BJ (cell line): ENCODE results near the gene PRSS53. TPM values are rescaled to one million over a fixed set of nuclear protein-coding genes. Genes with fewer than 3 reads are reported as not detected.

Source experiments
- CTCF ChIA-PET: fragments of 350-600 bp; formaldehyde crosslinking; extraction: SDS; loops from one replicate; lab custom pipeline; 2021; ENCODE audit warnings: antibody characterized with exemption, inconsistent platforms; lab: Yijun Ruan, JAX
- POLR2A ChIA-PET: fragments of 300-600 bp; sonication (Branson Sonifier 250); formaldehyde crosslinking; extraction: SDS; loops from one replicate; lab custom pipeline; 2021; ENCODE audit warnings: antibody characterized with exemption; lab: Charles Lee
- DNase-seq: peaks from one replicate; pipeline ENCODE4 v3.0.0-alpha.2; 2011; ENCODE audit warnings: low read depth
- H3K27me3 ChIP-seq: 2 replicates; pipeline ENCODE4 v1.6.0; 2011; ENCODE audit warnings: low read length; ENCODE audit not compliant: control insufficient read depth, insufficient read depth
- H3K36me3 ChIP-seq: 2 replicates; pipeline ENCODE4 v1.5.1; 2011; ENCODE audit warnings: low read length; ENCODE audit not compliant: control insufficient read depth, insufficient read depth
- H3K4me3 ChIP-seq: 2 replicates; pipeline ENCODE4 v1.5.1; 2011; ENCODE audit warnings: low read depth, mild to moderate bottlenecking, control low read depth, low read length
- CTCF ChIP-seq: IDR thresholded peaks from 2 replicates; pipeline ENCODE4 v1.5.1; 2011; ENCODE audit warnings: low read depth, mild to moderate bottlenecking, control low read depth, inconsistent platforms, low read length, moderate library complexity; ENCODE audit not compliant: insufficient read depth
- polyA plus RNA-seq: library from polyadenylated mRNA; depleted of rRNA; stranded (reverse); fragments of >200 nt; gene quantifications from 2 replicates; pipeline ENCODE4 v1.2.3, GENCODE V29; 2011

PRSS53 gene
- polyA plus RNA-seq, 1 experiment = 1.8 TPM

- Histone ChIP-seq H3K36me3 (peaks cover 6% of the 10 kb centered on the region), H3K27me3 (no peaks in the 10 kb centered on the region), H3K4me3 (no peak overlapping the region)
- CTCF ChIA-PET = interaction anchor here (0.6 to 1.2 kb wide), 3 partner anchors 10 to 316 kb away, joined by 3 read pairs; partner anchors contain the start of genes KAT8 and ZNF843
- POLR2A ChIA-PET = no interaction called here
- DNase-seq = no peak
- no peak for TF ChIP-seq CTCF
Observed at GRCh38 chr16:31127182-31127581, 38.4 kb upstream of the PRSS53 start.

DNA sequence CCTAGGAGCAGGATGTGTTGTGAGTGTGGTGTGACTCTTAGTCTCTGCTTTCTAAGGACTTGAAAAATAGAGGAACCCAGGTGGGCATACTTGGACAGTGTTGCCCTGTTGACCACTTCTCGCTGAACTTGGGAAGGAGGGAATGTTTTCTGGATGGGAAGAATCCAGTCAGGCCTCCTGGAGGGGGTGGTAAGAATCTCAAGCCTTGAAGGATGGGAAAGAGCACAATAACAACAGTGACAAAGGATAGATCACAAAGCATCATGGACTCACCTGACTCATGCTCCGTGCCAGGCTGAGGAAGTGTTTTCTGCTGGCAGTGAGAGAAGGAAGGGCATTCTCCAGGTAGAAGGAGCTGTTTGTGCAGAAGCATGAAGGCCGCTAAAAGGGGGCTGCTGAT lies 37.1 kb upstream of the PRSS53 start:
- TF ChIP-seq CTCF = no peak
- POLR2A ChIA-PET = no interaction called here
- CTCF ChIA-PET = no interaction called here
- Histone ChIP-seq H3K4me3 (no peak overlapping the region), H3K27me3 (no peaks in the 10 kb centered on the region), H3K36me3 (peaks cover 9% of the 10 kb centered on the region)
- DNase-seq = no peak

DNA sequence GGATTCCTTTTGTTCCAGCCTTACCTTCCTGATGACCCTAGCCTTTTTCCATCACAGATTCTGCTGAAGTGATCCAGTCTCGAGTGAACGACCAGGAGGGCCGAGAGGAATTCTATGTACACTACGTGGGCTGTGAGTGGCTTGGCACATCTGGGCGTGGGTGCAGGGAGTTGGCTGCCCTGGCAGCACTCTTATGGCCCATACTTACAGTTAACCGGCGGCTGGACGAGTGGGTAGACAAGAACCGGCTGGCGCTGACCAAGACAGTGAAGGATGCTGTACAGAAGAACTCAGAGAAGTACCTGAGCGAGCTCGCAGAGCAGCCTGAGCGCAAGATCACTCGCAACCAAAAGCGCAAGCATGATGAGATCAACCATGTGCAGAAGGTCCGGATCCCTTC lies 31.4 kb upstream of the PRSS53 start:
- ChIA-PET POLR2A (no interaction called here), CTCF (interaction anchor here (1.1 kb wide), 1 partner anchor 322 kb away, joined by 3 read pairs; the partner anchor contains the start of gene ZNF843)
- DNase-seq = no peak

DNA sequence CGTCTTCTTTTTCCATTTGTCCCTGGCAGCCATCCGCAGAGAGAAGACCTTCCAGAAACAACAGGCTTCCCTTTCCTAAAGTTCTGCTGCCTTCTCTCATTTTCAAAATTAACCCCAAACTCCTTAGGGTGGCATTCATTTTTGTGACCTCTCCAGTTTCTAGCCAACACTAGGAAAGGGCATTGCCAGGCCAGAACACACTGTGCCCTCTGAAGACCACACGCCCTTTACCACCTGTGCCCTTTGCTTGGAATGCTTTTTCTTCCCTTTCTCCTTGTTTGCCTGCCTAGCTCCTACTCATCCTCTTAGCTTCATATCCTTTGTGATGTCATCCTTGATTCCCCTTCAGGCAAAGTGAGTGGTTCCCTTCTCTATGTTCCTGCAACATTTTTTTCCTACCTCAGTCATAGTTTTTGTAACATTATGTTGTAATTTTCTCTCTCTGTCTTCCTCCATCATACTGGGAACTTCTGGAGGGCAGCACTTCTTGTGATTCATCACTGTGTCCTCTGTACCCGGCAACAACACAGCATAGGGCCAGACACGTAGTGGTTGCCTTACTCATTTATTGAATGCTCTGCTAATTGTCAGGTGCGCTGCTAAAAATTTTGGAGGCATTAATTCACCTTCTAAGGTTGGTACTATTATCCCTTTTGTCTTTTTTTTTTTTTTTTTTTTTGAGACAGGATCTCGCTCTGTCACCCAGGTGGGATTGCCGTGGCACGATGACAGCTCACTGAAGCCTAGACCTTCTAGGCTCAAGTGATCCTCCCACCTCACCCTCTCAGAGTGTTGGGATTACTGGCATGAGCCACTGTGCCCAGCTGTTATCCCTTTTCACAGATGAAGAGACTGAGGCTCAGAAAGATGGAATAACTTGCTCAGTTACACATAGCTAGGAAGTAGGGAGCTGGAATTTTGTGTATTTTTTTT lies 29.7 kb upstream of the PRSS53 start:
- POLR2A ChIA-PET = interaction anchor here (0.6 to 1.6 kb wide), 3 partner anchors 24 to 342 kb away, joined by 3 to 19 read pairs (median 8); no protein-coding TSS in a partner anchor
- CTCF ChIA-PET = interaction anchor here (1.1 to 2.6 kb wide), 3 partner anchors 23 to 165 kb away, joined by 3 to 13 read pairs (median 7); no protein-coding TSS in a partner anchor
- Histone ChIP-seq H3K36me3 (peaks cover 13% of the 10 kb centered on the region), H3K27me3 (no peaks in the 10 kb centered on the region), H3K4me3 (peak overlapping the region; percentile 77)
- DNase-seq = peak; percentile 50
- TF ChIP-seq CTCF = no peak

More for the DNA sequence above, 31.4 kb upstream of the PRSS53 start:
- no peak for TF ChIP-seq CTCF
- H3K4me3 ChIP-seq = no peak overlapping the region
- no peaks in the 10 kb centered on the region for H3K27me3 ChIP-seq
- H3K36me3 ChIP-seq = peaks cover 13% of the 10 kb centered on the region
